GM23338 (cell line): ENCODE data around the gene HBS1L. TPM values are rescaled to one million over a fixed set of nuclear protein-coding genes. Genes with fewer than 3 reads are reported as not detected.

Experiments used
- ATAC-seq: fragments of 200-7000 bp; cut with Tn5 transposase; 3 replicates; pipeline ENCODE4 v1.9.1; 2020
- DNase-seq: peaks from one replicate; pipeline ENCODE4 v3.0.0-alpha.2; 2015; ENCODE audit warnings: low spot score
- H2AFZ ChIP-seq: fragments of 200-600 bp; sonication (generic); 2 replicates; pipeline ENCODE4 v1.8.0; 2016; ENCODE audit warnings: antibody characterized with exemption, mild to moderate bottlenecking, moderate library complexity
- H3F3A ChIP-seq: fragments of 200-600 bp; sonication (generic); replicated peaks from 2 replicates; pipeline ENCODE4 v1.8.0; 2017; ENCODE audit warnings: antibody characterized with exemption, mixed run types, low read depth
- H3K27ac ChIP-seq: fragments of 200-600 bp; sonication (generic); 2 replicates; pipeline ENCODE4 v1.6.1; 2016; ENCODE audit warnings: low read depth
- H3K27me3 ChIP-seq: fragments of 200-600 bp; sonication (generic); 2 replicates; pipeline ENCODE4 v1.8.0; 2016; ENCODE audit warnings: mild to moderate bottlenecking, mixed run types, moderate library complexity; ENCODE audit not compliant: insufficient read depth
- H3K36me3 ChIP-seq: fragments of 200-600 bp; sonication (generic); 2 replicates; pipeline ENCODE4 v1.8.0; 2016; ENCODE audit warnings: mild to moderate bottlenecking; ENCODE audit not compliant: insufficient read depth
- H3K4me1 ChIP-seq: fragments of 200-600 bp; sonication (generic); 2 replicates; pipeline ENCODE4 v1.8.0; 2016; ENCODE audit warnings: mild to moderate bottlenecking, moderate library complexity; ENCODE audit not compliant: insufficient read depth
- H3K4me2 ChIP-seq: fragments of 200-600 bp; sonication (generic); 2 replicates; pipeline ENCODE4 v1.7.1; 2017; ENCODE audit warnings: mixed run types
- H3K4me3 ChIP-seq: fragments of 200-600 bp; sonication (generic); 2 replicates; pipeline ENCODE4 v1.6.1; 2016; ENCODE audit warnings: mixed run types
- H3K79me2 ChIP-seq: fragments of 200-600 bp; sonication (generic); replicated peaks from 2 replicates; pipeline ENCODE4 v1.8.0; 2017; ENCODE audit warnings: mild to moderate bottlenecking; ENCODE audit not compliant: insufficient read depth
- H3K9me2 ChIP-seq: fragments of 200-600 bp; sonication (generic); 2 replicates; pipeline ENCODE4 v1.8.0; 2017; ENCODE audit not compliant: insufficient read depth
- H4K20me1 ChIP-seq: fragments of 200-600 bp; sonication (generic); replicated peaks from 2 replicates; pipeline ENCODE4 v1.8.0; 2017; ENCODE audit warnings: mild to moderate bottlenecking; ENCODE audit not compliant: insufficient read depth
- H3K27ac Mint-ChIP-seq: 2 replicates; pipeline ENCODE4 v1.8.0; 2020; ENCODE audit warnings: inconsistent platforms, mild to moderate bottlenecking, moderate library complexity, mixed read lengths
- H3K27me3 Mint-ChIP-seq: 3 replicates; pipeline ENCODE4 v1.8.0; 2022; ENCODE audit warnings: low read depth, mild to moderate bottlenecking, moderate library complexity, mixed read lengths, inconsistent platforms; ENCODE audit not compliant: insufficient read depth, poor library complexity
- H3K36me3 Mint-ChIP-seq: 3 replicates; pipeline ENCODE4 v1.8.0; 2021; ENCODE audit warnings: low read depth, mild to moderate bottlenecking, inconsistent platforms, moderate library complexity, mixed read lengths
- H3K4me1 Mint-ChIP-seq: 3 replicates; pipeline ENCODE4 v1.8.0; 2020; ENCODE audit warnings: mild to moderate bottlenecking, inconsistent platforms, mixed read lengths
- H3K4me3 Mint-ChIP-seq: 3 replicates; pipeline ENCODE4 v1.8.0; 2021; ENCODE audit warnings: moderate library complexity, mild to moderate bottlenecking, inconsistent platforms, mixed read lengths
- H3K9me3 Mint-ChIP-seq: 3 replicates; pipeline ENCODE4 v1.8.0; 2020; ENCODE audit warnings: moderate library complexity, mild to moderate bottlenecking, inconsistent platforms, mixed read lengths
- EZH2 ChIP-seq: fragments of 200-600 bp; sonication (generic); IDR thresholded peaks from one replicate; pipeline ENCODE4 v1.8.0; 2017; ENCODE audit warnings: antibody characterized with exemption, mild to moderate bottlenecking, low read depth; ENCODE audit not compliant: unreplicated experiment
- EZH2phosphoT487 ChIP-seq: fragments of 200-600 bp; sonication (generic); IDR thresholded peaks from one replicate; pipeline ENCODE4 v1.8.1; 2018; ENCODE audit warnings: antibody characterized with exemption; ENCODE audit not compliant: unreplicated experiment
- NANOG ChIP-seq: IDR thresholded peaks from 2 replicates; pipeline ENCODE4 v1.6.1; 2016; ENCODE audit warnings: antibody characterized with exemption, borderline replicate concordance
- POLR2AphosphoS5 ChIP-seq: IDR thresholded peaks from 2 replicates; pipeline ENCODE4 v1.6.1; 2016; ENCODE audit warnings: antibody characterized with exemption, low read depth
- ZNF331 ChIP-seq: fragments of 250-450 bp; sonication (Bioruptor Pico); IDR thresholded peaks from 2 replicates; pipeline ENCODE4 v1.5.0; 2020; ENCODE audit warnings: low read depth, mild to moderate bottlenecking, moderate library complexity
- polyA plus RNA-seq: library from polyadenylated mRNA; unstranded; fragments of >200 nt; fragmentation: Nextera tagmentation; extraction: Ambion mirVana; gene quantifications from 2 replicates; pipeline ENCODE4 v1.2.1, GENCODE V29; 2016
- total RNA-seq: library from RNA; depleted of rRNA; stranded (reverse); fragments of >200 nt; shearing (Covaris generic); gene quantifications from 2 replicates; pipeline ENCODE4 v1.2.3, GENCODE V29; 2014
- TF ChIP-seq, protein P1 (sequence below): fragments of 250-450 bp; sonication (Bioruptor Pico); IDR thresholded peaks from 2 replicates; pipeline ENCODE4 v1.5.0; 2020; ENCODE audit warnings: mild to moderate bottlenecking, moderate library complexity
- TF ChIP-seq, protein P2 (sequence below): IDR thresholded peaks from one replicate; pipeline ENCODE4 v1.6.1; 2018; ENCODE audit warnings: antibody characterized with exemption; ENCODE audit not compliant: unreplicated experiment
- TF ChIP-seq, protein P3 (sequence below): IDR thresholded peaks from 2 replicates; pipeline ENCODE4 v1.6.1; 2016; ENCODE audit warnings: antibody characterized with exemption

HBS1L gene
- total and polyA plus RNA-seq, 2 experiments from 2014 or later, result 59.9 to 94.1 TPM

DNA sequence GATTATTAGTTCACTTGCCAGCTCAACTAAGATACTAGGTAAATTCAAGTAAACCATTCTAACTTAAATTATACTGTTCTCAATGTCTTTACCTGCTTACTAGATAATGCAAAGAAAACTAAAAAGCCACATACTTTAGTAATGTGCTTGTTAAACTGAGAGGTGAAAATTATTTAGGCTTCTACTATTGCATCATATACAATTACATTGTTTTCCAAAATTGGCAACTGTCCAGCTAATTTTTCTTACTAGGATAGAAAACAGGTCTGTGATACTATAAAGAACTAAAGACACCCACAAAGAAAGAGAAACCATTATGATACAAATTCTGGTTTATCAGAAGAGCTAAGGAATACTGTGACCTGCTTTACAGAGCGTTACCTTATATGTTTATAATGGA is 59.1 kb downstream of the HBS1L start:
- Mint-ChIP-seq H3K9me3 (no peaks in the 10 kb centered on the region), H3K4me1 (peaks cover 9% of the 10 kb centered on the region; the same call in 2 of the 3 replicates), H3K27ac (no peak overlapping the region), H3K36me3 (peaks cover 4% of the 10 kb centered on the region; the same call in 1 of the 3 replicates), H3K27me3 (no peaks in the 10 kb centered on the region), H3K4me3 (no peak overlapping the region)
- DNase-seq (no peak), ATAC-seq (no peak)
- no peak overlapping the region for H3K27ac ChIP-seq
- TF ChIP-seq EZH2phosphoT487 (no peak), ZNF331 (CRISPR knock-in tag) (no peak), POLR2AphosphoS5 (no peak), EZH2 (no peak), NANOG (no peak)
- TF ChIP-seq, protein P1, sequence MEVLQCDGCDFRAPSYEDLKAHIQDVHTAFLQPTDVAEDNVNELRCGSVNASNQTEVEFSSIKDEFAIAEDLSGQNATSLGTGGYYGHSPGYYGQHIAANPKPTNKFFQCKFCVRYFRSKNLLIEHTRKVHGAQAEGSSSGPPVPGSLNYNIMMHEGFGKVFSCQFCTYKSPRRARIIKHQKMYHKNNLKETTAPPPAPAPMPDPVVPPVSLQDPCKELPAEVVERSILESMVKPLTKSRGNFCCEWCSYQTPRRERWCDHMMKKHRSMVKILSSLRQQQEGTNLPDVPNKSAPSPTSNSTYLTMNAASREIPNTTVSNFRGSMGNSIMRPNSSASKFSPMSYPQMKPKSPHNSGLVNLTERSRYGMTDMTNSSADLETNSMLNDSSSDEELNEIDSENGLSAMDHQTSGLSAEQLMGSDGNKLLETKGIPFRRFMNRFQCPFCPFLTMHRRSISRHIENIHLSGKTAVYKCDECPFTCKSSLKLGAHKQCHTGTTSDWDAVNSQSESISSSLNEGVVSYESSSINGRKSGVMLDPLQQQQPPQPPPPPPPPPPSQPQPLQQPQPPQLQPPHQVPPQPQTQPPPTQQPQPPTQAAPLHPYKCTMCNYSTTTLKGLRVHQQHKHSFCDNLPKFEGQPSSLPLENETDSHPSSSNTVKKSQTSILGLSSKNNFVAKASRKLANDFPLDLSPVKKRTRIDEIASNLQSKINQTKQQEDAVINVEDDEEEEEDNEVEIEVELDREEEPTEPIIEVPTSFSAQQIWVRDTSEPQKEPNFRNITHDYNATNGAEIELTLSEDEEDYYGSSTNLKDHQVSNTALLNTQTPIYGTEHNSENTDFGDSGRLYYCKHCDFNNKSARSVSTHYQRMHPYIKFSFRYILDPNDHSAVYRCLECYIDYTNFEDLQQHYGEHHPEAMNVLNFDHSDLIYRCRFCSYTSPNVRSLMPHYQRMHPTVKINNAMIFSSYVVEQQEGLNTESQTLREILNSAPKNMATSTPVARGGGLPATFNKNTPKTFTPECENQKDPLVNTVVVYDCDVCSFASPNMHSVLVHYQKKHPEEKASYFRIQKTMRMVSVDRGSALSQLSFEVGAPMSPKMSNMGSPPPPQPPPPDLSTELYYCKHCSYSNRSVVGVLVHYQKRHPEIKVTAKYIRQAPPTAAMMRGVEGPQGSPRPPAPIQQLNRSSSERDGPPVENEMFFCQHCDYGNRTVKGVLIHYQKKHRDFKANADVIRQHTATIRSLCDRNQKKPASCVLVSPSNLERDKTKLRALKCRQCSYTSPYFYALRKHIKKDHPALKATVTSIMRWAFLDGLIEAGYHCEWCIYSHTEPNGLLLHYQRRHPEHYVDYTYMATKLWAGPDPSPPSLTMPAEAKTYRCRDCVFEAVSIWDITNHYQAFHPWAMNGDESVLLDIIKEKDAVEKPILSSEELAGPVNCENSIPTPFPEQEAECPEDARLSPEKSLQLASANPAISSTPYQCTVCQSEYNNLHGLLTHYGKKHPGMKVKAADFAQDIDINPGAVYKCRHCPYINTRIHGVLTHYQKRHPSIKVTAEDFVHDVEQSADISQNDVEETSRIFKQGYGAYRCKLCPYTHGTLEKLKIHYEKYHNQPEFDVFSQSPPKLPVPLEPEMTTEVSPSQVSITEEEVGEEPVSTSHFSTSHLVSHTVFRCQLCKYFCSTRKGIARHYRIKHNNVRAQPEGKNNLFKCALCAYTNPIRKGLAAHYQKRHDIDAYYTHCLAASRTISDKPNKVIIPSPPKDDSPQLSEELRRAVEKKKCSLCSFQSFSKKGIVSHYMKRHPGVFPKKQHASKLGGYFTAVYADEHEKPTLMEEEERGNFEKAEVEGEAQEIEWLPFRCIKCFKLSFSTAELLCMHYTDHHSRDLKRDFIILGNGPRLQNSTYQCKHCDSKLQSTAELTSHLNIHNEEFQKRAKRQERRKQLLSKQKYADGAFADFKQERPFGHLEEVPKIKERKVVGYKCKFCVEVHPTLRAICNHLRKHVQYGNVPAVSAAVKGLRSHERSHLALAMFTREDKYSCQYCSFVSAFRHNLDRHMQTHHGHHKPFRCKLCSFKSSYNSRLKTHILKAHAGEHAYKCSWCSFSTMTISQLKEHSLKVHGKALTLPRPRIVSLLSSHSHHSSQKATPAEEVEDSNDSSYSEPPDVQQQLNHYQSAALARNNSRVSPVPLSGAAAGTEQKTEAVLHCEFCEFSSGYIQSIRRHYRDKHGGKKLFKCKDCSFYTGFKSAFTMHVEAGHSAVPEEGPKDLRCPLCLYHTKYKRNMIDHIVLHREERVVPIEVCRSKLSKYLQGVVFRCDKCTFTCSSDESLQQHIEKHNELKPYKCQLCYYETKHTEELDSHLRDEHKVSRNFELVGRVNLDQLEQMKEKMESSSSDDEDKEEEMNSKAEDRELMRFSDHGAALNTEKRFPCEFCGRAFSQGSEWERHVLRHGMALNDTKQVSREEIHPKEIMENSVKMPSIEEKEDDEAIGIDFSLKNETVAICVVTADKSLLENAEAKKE (CRISPR knock-in tag), result no peak
- TF ChIP-seq, protein P2, sequence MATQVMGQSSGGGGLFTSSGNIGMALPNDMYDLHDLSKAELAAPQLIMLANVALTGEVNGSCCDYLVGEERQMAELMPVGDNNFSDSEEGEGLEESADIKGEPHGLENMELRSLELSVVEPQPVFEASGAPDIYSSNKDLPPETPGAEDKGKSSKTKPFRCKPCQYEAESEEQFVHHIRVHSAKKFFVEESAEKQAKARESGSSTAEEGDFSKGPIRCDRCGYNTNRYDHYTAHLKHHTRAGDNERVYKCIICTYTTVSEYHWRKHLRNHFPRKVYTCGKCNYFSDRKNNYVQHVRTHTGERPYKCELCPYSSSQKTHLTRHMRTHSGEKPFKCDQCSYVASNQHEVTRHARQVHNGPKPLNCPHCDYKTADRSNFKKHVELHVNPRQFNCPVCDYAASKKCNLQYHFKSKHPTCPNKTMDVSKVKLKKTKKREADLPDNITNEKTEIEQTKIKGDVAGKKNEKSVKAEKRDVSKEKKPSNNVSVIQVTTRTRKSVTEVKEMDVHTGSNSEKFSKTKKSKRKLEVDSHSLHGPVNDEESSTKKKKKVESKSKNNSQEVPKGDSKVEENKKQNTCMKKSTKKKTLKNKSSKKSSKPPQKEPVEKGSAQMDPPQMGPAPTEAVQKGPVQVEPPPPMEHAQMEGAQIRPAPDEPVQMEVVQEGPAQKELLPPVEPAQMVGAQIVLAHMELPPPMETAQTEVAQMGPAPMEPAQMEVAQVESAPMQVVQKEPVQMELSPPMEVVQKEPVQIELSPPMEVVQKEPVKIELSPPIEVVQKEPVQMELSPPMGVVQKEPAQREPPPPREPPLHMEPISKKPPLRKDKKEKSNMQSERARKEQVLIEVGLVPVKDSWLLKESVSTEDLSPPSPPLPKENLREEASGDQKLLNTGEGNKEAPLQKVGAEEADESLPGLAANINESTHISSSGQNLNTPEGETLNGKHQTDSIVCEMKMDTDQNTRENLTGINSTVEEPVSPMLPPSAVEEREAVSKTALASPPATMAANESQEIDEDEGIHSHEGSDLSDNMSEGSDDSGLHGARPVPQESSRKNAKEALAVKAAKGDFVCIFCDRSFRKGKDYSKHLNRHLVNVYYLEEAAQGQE, result no peak
- TF ChIP-seq, protein P3, sequence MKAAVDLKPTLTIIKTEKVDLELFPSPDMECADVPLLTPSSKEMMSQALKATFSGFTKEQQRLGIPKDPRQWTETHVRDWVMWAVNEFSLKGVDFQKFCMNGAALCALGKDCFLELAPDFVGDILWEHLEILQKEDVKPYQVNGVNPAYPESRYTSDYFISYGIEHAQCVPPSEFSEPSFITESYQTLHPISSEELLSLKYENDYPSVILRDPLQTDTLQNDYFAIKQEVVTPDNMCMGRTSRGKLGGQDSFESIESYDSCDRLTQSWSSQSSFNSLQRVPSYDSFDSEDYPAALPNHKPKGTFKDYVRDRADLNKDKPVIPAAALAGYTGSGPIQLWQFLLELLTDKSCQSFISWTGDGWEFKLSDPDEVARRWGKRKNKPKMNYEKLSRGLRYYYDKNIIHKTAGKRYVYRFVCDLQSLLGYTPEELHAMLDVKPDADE, result no peak
- H3K4me1 ChIP-seq, result 0 out of 2 replicates have a peak, but pooled peaks cover 6% of the 10 kb centered on the region
- H3K9me2 ChIP-seq, result no peaks in the 10 kb centered on the region
- no peaks in the 10 kb centered on the region for H4K20me1 ChIP-seq
- no peaks in the 10 kb centered on the region for H3K79me2 ChIP-seq
- no peaks in the 10 kb centered on the region for H3F3A ChIP-seq
- no peak overlapping the region for H3K4me2 ChIP-seq
- H3K36me3 ChIP-seq, result peaks cover 9% of the 10 kb centered on the region
- no peak overlapping the region for H2AFZ ChIP-seq
- H3K4me3 ChIP-seq, result no peak overlapping the region
- H3K27me3 ChIP-seq, result no peaks in the 10 kb centered on the region
